GM18526 (cell line): Measurements from ENCODE around the gene CFAP298.

ENCODE experiments used
- POLR2A ChIP-seq: IDR thresholded peaks from 3 replicates; pipeline ENCODE4 v1.6.1; 2011; ENCODE audit not compliant: insufficient read length; ENCODE audit errors: extremely low read depth

Gene CFAP298

DNA sequence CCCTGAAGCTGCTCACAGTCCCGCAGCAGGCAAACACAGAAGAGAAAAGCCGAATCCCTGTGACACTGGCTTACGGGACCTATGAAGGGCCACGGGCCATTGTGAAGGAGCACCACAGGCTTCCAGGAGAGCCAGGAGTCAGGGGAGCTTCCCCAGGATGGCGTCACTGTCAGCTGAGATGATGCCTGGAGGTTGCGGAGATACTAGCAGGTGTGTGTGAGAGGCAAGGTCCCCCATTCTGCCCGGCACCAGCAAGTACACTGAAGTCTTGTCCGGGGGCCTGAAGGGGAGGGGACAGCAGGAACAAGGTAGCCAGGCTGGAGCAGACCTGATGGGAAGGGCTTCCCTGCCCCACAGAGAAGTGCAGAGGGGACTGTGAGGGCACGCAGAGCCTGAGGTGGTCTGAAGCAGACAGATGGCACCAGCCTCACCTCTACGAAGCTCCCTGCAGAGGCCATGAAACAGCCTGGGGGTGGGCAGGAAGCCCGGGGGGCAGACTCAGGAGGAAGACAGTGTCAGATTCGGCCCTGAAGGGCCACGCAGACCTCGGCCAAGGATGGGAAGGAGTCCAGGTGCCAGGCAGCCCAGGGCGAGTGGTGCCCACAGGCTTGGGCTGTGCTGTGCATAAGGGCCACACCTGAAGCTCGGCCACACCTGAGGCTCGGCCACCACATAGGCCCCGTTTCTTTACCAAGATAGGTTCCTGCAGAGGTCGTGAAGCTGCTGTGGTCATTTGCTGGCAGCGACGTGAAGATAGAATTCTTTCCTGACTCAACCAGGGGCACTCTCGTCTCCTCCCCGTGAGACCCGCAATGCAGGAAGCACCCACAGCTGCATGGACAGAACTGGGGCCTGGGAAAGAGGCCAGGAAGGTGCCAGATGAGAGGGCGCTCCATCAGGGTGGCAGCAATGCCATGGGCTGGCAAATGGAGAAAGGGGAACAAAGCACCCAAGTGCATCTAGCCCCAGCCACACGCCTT is 36.9 kb downstream of the CFAP298 start:
- TF ChIP-seq POLR2A = no peak

DNA sequence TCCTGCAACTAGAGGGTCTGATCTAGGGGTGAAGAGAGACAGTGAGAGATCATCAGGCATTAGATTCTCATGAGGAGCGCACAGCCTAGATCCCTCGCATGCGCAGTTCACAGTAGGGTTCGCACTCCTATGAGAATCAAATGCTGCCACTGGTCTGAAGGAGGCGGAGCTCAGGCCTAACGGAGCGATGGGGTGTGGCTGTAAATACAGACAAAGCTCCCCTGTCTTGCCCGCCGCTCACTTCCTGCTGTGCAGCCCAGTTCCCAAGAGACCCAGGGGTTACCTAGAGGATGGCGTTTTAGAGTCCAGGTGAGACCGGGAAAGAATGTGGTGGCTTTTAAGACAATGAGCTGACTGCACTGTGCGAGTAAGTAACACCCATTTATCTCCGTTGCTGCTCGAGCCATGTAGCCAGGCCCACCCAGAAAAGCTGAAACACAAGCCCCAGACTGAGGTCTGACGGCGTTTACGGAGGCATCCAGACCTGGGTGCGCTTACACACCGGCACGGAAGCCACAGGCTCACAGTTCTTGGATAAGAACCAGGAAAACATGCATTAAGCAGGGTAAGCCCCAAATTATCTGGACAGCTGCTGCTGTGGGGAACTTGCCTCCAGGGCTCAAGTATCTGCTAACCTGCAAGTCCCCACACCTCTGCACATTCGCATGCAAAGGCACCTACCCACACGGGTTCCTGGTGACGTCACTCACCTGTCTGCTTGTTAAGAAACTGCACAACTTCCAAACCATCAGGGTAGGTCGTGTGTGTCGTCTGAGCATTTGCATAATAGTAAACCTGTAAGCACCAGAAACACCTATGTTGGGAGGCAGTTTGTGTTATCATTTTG is 39.4 kb downstream of the CFAP298 start:
- no peak for TF ChIP-seq POLR2A

DNA sequence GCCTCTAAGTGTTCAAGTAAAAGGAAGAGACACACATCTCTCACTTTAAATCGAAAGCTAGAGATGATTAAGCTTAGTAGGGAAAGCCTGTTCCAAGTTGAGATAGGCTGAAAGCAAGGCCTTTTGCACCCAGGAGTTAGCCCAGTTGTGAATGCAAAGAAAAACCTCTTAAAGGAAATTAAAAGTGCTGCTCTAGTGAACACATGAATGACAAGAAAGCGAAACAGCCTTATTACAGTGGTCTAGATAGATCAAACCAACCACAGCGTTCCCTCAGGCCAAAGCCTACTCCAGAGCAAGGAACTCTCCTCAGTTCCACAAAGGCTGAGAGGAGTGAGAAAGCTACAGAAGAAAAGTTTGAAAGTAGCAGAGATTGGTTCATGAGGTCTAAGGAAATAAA is 41.7 kb downstream of the CFAP298 start:
- TF ChIP-seq POLR2A = no peak

DNA sequence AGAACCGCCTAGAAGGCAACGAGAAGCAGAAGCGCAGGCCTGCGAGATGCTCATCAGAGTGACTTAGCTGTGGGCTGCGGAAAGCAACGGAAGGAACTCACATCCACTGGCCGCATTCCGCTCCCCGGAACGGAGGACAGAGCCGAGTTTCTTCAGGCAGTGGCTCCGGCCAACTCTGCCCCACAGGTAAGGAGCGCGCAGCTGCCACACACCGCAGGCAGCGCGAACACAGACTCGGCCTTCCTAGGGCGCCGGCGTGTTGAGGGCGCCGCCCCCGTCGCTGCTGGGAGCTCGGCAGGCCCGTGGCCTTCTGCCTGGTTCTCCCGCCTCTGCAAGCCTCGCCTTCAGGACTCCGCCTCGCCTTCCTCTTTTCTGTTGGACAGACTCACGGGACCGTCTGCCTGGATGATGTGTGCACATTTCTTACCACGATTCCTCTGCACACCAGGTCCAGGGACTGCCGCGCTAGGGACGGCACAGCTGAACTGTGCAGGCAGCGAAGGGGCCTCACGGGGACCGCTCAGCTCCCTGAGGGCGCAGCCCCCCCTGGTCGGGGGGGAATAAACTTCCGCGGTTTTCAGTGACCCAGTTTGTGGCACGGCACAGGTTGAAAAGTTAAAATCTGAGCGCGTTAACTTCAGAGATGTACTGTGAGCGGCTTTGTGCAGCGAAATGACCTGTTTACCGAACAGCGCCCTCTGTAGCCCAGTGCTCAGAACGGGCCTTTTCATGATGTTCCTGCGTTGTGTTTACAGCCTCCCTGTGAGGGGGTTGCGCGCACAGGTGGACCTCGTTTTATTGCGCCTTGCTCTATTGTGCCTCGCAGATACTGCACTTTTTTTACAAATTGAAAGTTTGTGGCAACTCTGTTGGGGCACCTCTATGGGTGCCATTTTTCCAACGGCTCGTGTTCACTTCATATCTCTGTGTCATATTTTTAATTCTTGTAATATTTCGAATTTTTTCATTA is 42.6 kb downstream of the CFAP298 start:
- TF ChIP-seq POLR2A = no peak

DNA sequence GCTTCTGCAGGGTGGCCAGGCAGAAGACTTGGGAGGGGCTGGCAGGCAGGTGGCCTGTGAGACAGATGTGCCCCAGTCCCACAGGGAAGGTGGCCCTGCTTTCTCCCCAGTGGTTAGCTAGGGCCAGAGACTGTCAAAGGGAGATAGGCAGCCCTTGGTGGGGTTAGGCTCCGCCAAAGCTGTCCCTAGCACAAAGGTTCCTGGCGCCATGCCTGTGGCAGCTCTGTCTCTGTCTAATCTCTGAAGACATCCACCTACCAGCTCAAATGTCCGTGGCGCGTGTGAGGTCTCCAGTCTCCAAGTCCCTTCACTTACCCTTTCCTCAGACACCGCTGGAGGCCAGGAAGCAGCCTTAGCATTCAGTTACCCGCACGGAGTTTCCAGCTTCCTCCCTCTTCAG is 44.6 kb downstream of the CFAP298 start:
- TF ChIP-seq POLR2A = no peak

DNA sequence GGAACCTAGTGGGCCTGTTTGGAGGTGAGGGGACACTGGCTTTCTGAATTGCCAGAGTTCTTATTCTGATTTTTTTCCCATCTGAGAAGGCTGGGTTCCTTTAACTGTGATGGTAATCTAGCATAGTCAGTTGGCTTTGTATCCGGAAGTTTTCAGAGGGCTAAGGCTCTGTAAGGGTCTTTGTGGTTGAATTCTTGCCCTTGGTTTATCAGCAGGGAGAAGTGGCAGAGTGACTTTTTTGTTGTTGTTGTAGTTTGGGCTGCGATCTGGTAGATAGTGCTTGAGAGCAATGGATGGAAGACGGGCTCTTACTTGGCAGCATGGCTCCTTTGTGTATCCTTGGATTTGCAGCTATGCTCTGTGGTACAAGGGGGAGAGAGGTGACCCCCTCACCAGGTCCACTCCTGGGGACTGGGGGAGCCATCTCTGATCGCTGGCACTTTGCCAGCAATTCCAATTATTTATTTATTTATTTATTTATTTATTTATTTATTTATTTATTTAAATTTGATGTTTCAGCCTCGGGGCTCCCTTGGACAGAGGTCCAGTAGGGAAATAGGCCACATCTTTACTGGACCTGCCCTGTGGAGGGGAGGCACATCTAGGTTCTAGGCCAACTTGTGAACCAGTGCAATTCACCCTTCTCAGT is 45.3 kb downstream of the CFAP298 start:
- no peak for TF ChIP-seq POLR2A

DNA sequence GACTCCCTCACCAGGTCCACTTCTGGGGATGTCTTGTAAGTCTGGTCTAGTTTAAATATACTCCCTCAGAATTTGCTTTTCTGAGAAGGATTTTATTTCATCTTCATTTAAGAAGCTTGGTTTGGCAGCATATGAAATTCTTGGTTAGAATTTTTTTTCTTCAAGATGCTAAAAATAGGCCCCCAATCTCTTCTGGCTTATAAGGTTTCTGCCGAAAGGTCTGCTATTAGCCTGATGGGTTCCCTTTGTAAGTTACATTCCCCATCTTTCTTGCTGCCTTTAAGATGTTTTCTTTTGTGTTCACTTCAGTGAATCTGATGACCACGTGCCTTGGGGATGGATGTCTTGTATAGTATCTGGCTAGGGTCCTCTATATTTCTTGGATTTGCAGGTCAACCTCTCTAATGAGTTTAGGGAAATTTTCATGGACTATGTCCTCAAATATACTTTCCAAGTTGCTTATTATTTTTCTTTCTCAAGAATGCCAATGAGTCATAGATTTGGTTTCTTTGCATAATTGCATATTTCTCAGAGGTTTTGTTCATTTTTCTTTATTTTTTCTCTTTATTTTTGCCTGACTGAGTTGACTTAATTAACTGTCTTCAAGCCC is 46.2 kb downstream of the CFAP298 start:
- no peak for TF ChIP-seq POLR2A

DNA sequence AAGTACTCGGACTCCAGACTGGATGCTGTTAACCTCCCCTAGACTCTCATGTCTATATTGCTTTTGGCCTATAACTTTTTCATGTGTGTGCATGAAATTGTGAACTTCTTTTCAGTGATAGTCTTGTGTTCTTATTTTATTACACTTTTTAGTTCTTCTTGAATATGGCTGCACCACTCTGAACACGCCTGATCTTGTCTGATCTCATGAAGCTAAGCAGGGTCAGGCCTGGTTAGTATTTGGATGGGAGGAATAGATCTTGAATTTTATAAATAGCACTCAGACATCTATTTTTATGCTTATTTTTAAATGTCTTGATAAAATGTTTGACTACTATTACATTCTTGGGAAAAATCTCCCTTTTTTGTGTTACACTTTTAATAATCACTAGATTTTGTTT is 49.3 kb downstream of the CFAP298 start:
- no peak for TF ChIP-seq POLR2A

DNA sequence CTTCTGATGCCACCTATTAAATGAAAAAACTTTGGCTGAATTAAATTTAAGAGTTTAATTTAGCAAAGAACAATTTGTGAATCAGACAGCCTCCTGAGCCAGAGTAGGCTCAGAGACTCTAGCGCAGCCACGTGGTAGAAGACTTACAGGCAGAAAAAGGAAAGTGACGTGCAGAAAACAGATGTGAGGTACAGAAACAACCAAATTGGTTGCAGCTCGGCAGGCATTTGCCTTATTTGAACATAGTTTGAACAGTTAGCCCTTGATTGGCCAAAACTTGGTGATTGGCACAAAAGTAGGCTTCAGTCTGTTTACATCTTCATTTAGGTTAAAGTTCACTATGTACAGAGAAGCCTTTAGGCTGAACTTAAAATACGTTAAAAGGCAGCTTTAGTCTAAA is 49.8 kb downstream of the CFAP298 start:
- TF ChIP-seq POLR2A = no peak

DNA sequence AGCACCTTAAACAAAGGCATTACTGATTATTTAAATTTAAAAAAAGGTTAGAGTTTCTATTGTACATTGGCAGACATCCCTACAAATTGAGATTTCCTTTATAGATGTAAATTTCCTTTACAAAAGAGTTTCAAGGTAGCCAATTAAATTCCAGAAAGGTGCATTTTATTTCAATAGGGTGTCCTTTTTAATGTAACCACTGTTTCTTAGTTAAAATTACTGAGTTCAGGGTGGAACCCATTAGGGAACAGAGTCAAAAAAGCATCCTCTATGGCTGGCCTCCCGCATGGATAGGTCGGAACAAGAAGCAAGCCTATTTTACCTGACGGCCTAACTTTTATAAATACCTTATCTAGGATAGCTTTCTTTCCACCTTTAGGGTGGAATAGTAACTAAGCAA is 51.3 kb downstream of the CFAP298 start:
- no peak for TF ChIP-seq POLR2A

DNA sequence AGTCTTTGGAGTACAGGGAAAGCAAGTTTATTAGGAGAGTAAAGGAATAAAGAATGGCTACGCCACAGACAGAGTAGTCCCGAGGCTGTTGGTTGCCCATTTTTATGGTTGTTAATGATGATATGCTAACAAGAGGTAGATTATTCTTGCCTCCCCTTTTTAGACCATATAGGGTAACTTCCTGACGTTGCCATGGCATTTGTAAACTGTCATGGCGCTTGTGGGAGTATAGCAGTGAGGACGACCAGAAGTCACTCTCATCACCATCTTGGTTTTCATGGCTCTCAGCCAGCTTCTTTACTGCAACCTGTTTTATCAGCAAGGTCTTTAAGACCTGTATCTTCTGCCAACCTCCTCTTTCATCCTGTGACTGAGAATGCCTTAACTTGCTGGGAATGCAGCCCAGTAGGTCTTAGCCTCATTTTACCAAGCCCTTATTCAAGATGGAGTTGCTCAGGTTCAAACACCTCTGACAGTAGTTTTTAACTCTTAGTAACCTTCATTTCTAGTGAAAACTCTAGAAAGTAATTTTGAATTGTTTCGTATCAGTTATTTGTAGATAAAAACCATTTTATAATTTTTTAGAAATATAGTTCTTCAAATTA is 53.1 kb downstream of the CFAP298 start:
- no peak for TF ChIP-seq POLR2A

DNA sequence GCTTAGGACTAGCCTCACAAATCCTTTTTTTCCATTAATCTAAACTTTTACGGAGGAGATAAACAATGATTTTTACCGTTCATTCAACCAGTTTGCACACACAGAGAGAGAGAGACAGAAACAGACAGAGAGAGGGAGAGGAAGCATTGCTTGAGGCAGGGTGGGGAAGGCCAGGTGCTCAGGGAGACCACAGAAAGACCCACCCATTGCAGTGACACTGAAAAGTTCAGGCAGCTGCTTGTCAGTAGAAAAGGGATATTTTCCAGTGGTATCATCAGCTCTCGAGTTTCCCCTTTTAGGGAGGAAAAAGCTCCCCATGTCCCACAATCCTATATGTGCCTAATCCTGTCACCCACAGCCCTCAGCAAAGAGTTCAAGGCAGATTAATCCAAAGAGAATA is 54.1 kb downstream of the CFAP298 start:
- no peak for TF ChIP-seq POLR2A

DNA sequence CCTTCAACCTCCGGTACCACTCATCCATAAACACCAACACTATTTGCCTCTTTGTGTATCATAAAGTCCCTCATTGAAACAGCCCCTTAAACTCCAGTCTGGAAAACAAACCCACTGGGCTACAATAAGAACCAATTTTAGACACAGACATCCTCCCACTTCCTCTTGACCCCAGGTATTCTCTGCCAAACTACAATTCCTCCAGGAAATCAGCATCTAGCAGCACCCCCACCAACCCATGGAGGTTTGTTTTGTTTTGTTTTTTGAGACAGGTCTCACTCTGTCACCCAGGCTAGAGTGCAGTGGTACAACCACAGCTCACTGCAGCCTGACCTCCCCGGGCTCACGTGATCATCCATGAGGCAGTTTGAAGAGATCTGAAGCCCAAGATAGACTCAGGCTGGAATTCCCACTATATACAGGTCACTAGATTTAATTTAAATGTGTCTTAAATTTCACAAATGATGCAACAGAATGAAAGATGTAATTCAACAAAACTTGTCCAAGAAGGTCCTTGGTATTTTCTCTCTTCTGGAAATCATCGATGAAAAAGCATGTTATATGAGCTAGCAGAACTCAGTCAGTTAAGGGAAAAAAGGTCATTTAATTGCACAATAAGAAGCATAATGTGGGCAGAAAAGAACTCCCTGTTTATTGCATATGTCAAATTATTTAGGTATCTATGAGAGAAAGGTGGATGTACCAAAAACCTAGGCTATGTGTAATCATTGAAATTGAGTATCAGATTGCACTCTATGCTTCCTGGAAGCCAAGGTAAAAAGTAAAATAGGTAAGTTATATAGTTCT is 57.1 kb downstream of the CFAP298 start:
- no peak for TF ChIP-seq POLR2A
